Stomach (tissue), 9 donors: ENCODE data around the gene TTC39C. TPM values are rescaled to one million over a fixed set of nuclear protein-coding genes. Genes with fewer than 3 reads are reported as not detected.
"Not testable (repeated sequence)": the region's sequence is repeated elsewhere in the genome, so short reads cannot be mapped to it uniquely, and the experiment has no call there.

Experiments used
- DNase-seq, 2 donors: peaks; one replicate each; pipeline versions ENCODE4 v3.0.0 to v3.0.0-alpha.2; 2013 to 2019
- H3K27ac ChIP-seq, 5 donors: fragments of 200-600 bp in 4 of 5; sonication (generic) in 4 of 5; one replicate each; pipeline ENCODE4 v1.5.1; 2013 to 2019; ENCODE audit warnings: mild to moderate bottlenecking in 1 of 5, moderate library complexity in 1 of 5
- H3K27me3 ChIP-seq, 3 donors: fragments of 200-600 bp; sonication (generic); one replicate each; pipeline ENCODE4 v1.5.1; 2017 to 2019; ENCODE audit warnings: mixed run types in 1 of 3
- H3K36me3 ChIP-seq, 4 donors: fragments of 200-600 bp; sonication (generic); 1 replicate in 3 of 4; 2 replicates in 1 of 4; pipeline ENCODE4 v1.5.1; 2016 to 2019
- H3K4me1 ChIP-seq, 4 donors: fragments of 200-600 bp; sonication (generic); one replicate each; pipeline ENCODE4 v1.5.1; 2016 to 2019
- H3K4me3 ChIP-seq, 4 donors: fragments of 200-600 bp; sonication (generic) in 3 of 4; one replicate each; pipeline ENCODE4 v1.5.1; 2016 to 2019; ENCODE audit warnings: mild to moderate bottlenecking in 1 of 4
- H3K9me3 ChIP-seq, 4 donors: fragments of 200-600 bp; sonication (generic); one replicate each; pipeline ENCODE4 v1.5.1; 2016 to 2019
- EP300 ChIP-seq: sonication (generic); formaldehyde crosslinking; IDR thresholded peaks from one replicate; pipeline ENCODE4 v1.6.1; 2017; ENCODE audit warnings: antibody characterized with exemption
- POLR2A ChIP-seq, 4 donors: fragments of 450-650 bp; IDR thresholded peaks; one replicate each; pipeline ENCODE4 v1.6.1; 2016; ENCODE audit warnings: antibody characterized with exemption in 4 of 4, control low read depth in 2 of 4, mild to moderate bottlenecking in 1 of 4, moderate library complexity in 1 of 4
- POLR2AphosphoS5 ChIP-seq, 3 donors: sonication (generic); formaldehyde crosslinking; IDR thresholded peaks; one replicate each; pipeline ENCODE4 v1.6.1; 2016; ENCODE audit warnings: antibody characterized with exemption in 3 of 3
- WGBS, 5 donors: extraction: QIAGEN DNeasy Blood & Tissue Kit in 3 of 5; methylation state at CpG; one replicate each; pipeline versions ENCODE4 v1.1.5 to v1.1.7; 2013 to 2018; 5-methylcytosine and 5-hydroxymethylcytosine counted together
- intact Hi-C: fragments of 100-400 bp; cut with DNase I; formaldehyde crosslinking; loops from one replicate; pipeline ENCODE4 v1.15.1; 2023; ENCODE audit warnings: low total_unique reads
- polyA plus RNA-seq, 3 donors: library from polyadenylated mRNA; stranded (reverse); fragments of 200-250 nt; gene quantifications; one replicate each; pipeline ENCODE4 v1.2.3, GENCODE V29; 2013
- total RNA-seq, 5 donors: library from RNA; depleted of rRNA; stranded (reverse); fragments of >200 nt; gene quantifications; one replicate each; pipeline versions ENCODE4 v1.1.0 to v1.2.3, GENCODE V29; 2014 to 2016
- TF ChIP-seq, protein P1 (sequence below), 7 experiments: fragments of 450-650 bp in 4 of 7; fragments of 200-600 bp in 3 of 7; sonication (generic) in 3 of 7; IDR thresholded peaks; one replicate each; pipeline ENCODE4 v1.5.1; 2016 to 2019; ENCODE audit warnings: antibody characterized with exemption in 7 of 7, control low read depth in 2 of 7, mild to moderate bottlenecking in 1 of 7
- donor health status: healthy with polysubstance abuse.
- donor health status: Bipolar disorder and iron deficiency.
- donor health status: healthy.

TTC39C gene
- total and polyA plus RNA-seq, 8 donors, result 1.8 to 42.0 (median 21.3) TPM

DNA sequence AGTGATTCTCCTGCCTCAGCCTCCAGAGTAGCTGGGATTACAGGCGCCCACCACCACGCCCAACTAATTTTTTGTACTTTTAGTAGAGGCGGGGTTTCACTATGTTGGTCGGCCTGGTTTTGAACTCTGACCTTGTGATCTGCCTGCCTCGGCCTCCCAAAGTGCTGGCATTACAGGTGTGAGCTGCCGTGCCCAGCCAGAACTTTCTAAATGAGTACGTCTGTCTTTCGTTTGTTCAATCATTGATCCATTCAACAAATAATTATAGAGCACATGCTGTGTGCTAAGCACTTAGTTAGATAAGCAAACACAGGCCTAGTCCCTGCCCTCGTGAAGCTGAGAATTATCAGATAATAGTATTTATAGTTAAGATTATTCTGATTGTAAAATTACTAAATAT, 56.5 kb downstream of the TTC39C start:
- no peak for DNase-seq
- peaks cover 0 to 26% (median 16%) of the 10 kb centered on the region in 4 donors for H3K36me3 ChIP-seq
- intact Hi-C loops, result no loop called here
- no peak overlapping the region for H3K27ac ChIP-seq
- H3K4me3 ChIP-seq, result no peak overlapping the region
- H3K27me3 ChIP-seq, result no peaks in the 10 kb centered on the region
- 41 to 67% (median 63%) methylated on average over 9 of the region's 9 CpGs for WGBS, 5 donors
- peaks cover 12 to 17% (median 15%) of the 10 kb centered on the region in 4 donors for H3K4me1 ChIP-seq
- TF ChIP-seq POLR2A (IDR thresholded peaks at IDR 0.05) (no peak), EP300 (no peak), POLR2AphosphoS5 (IDR thresholded peaks at IDR 0.05) (no peak)
- TF ChIP-seq, protein P1, sequence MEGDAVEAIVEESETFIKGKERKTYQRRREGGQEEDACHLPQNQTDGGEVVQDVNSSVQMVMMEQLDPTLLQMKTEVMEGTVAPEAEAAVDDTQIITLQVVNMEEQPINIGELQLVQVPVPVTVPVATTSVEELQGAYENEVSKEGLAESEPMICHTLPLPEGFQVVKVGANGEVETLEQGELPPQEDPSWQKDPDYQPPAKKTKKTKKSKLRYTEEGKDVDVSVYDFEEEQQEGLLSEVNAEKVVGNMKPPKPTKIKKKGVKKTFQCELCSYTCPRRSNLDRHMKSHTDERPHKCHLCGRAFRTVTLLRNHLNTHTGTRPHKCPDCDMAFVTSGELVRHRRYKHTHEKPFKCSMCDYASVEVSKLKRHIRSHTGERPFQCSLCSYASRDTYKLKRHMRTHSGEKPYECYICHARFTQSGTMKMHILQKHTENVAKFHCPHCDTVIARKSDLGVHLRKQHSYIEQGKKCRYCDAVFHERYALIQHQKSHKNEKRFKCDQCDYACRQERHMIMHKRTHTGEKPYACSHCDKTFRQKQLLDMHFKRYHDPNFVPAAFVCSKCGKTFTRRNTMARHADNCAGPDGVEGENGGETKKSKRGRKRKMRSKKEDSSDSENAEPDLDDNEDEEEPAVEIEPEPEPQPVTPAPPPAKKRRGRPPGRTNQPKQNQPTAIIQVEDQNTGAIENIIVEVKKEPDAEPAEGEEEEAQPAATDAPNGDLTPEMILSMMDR (IDR thresholded peaks at IDR 0.05), result no peak
- H3K9me3 ChIP-seq, result no peaks in the 10 kb centered on the region

DNA sequence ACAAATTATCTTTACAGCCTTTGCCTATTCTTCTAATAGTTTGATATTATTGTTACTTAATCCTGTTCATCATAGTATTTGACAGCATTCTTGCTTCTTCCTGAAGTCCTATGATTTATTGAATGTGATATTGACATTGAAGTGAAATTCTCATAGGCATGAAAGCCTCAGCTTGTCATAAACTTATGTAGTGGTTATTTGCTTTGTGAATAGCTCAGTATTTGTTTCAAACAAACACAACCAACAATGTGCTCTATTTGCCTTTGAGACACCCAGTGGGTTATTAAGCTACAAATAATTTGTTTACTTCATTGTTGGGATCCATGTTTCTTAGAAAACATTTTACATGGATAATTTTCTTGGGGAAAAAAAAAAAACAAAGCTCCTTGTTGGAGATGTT, 57.2 kb downstream of the TTC39C start:
- Histone ChIP-seq H3K27me3 (no peaks in the 10 kb centered on the region), H3K36me3 (peaks cover 0 to 19% (median 9%) of the 10 kb centered on the region in 4 donors), H3K9me3 (no peaks in the 10 kb centered on the region), H3K4me3 (no peak overlapping the region), H3K27ac (no peak overlapping the region), H3K4me1 (peaks cover 13 to 25% (median 19%) of the 10 kb centered on the region in 4 donors)
- TF ChIP-seq POLR2A (IDR thresholded peaks at IDR 0.05), result no peak
- no peak for TF ChIP-seq POLR2AphosphoS5 (IDR thresholded peaks at IDR 0.05)
- TF ChIP-seq, protein P1 (IDR thresholded peaks at IDR 0.05), result no peak
- TF ChIP-seq EP300, result no peak
- intact Hi-C loops, result no loop called here
- no peak for DNase-seq

DNA sequence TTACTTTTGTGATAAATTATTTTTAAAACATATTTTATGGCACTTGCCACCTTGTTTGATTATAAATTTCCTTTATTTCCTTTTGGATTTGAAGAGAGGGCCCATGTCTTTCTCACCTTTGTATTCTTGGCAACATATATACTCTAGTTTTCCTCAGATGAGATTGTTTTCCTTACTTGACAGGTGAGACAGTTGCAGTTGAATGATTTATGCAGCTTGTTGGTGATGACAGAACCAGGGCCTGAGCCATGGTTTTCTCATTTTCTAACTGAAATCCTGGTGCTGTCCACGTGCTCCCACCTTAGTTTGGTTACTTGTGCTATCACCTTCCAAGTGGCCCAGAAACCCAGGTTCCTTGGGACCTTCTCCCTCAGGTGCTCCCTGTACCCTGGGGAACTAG, 58.2 kb downstream of the TTC39C start:
- peaks cover 0 to 9% (median under 1%) of the 10 kb centered on the region in 4 donors for H3K36me3 ChIP-seq
- no peak for DNase-seq
- no peak for TF ChIP-seq POLR2A (IDR thresholded peaks at IDR 0.05)
- TF ChIP-seq EP300, result no peak
- TF ChIP-seq POLR2AphosphoS5 (IDR thresholded peaks at IDR 0.05), result no peak
- TF ChIP-seq, protein P1 (IDR thresholded peaks at IDR 0.05), result no peak
- no peaks in the 10 kb centered on the region for H3K9me3 ChIP-seq
- no peak overlapping the region for H3K27ac ChIP-seq
- 88 to 98% (median 94%) methylated on average over 1 of the region's 1 CpG for WGBS, 5 donors
- intact Hi-C loops, result no loop called here
- H3K27me3 ChIP-seq, result no peaks in the 10 kb centered on the region
- peaks cover 13 to 27% (median 21%) of the 10 kb centered on the region in 4 donors for H3K4me1 ChIP-seq
- H3K4me3 ChIP-seq, result no peak overlapping the region

DNA sequence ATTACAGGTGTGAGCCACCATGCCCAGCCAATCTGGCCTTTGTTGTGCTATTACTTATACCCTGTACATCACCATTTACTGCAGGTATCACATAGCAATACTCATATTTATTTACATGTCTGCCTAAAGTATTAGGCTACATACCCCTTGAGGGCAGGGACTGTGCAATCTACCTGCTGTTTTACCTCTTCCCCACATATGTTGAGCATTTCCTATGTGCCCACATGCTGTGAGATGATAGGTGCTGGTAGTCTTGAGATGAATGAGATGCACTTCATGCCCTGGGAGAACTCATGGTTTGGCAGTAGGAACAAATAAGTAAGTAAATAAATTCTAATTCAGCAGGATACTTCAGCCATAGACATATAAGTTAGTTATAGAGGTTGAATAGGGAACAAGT, 59.2 kb downstream of the TTC39C start:
- H3K27me3 ChIP-seq, result no peaks in the 10 kb centered on the region
- no peak for DNase-seq
- no peak overlapping the region for H3K4me3 ChIP-seq
- peaks cover 0 to 6% (median 0%) of the 10 kb centered on the region in 4 donors for H3K36me3 ChIP-seq
- no peaks in the 10 kb centered on the region for H3K9me3 ChIP-seq
- no peak overlapping the region for H3K27ac ChIP-seq
- peaks cover 13 to 28% (median 22%) of the 10 kb centered on the region in 4 donors for H3K4me1 ChIP-seq
- intact Hi-C loops, result no loop called here
- TF ChIP-seq POLR2AphosphoS5 (IDR thresholded peaks at IDR 0.05), result no peak
- TF ChIP-seq EP300, result no peak
- TF ChIP-seq POLR2A (IDR thresholded peaks at IDR 0.05), result no peak
- TF ChIP-seq, protein P1 (IDR thresholded peaks at IDR 0.05), result no peak

DNA sequence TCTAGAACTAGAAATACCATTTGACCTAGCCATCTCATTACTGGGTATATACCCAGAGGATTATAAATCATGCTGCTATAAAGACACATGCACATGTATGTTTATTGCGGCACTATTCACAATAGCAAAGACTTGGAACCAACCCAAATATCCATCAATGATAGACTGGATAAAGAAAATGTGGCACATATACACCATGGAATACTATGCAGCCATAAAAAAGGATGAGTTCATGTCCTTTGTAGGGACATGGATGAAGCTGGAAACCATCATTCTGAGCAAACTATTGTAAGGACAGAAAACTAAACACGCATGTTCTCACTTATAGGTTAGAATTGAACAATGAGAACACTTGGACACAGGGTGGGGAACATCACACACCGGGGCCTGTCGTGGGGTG, 60.2 kb downstream of the TTC39C start:
- H3K36me3 ChIP-seq, H3K27ac ChIP-seq, H3K9me3 ChIP-seq, intact Hi-C loops, H3K27me3 ChIP-seq, DNase-seq, H3K4me3 ChIP-seq: not testable (repeated sequence)
- WGBS, 5 donors, result 95 to 100% (median 99%) methylated on average over 3 to 4 of the region's 4 CpGs
- H3K4me1 ChIP-seq, result peaks cover 13 to 32% (median 22%) of the 10 kb centered on the region in 4 donors
